NAMALWA (cell line): ENCODE results near the gene ACSS1.

Experiments
- DNase-seq: peaks from one replicate; pipeline ENCODE4 v3.0.0-alpha.2; 2015; ENCODE audit warnings: low spot score

Gene ACSS1

GRCh38 chr20:25058051-25058846 is at the start of gene ACSS1:
Gene ACSS1 (minus strand): TSS chr20:25058139. CDS start chr20:25058102, 37 bp downstream.
- DNase-seq, result peak; percentile 87

- no peak for DNase-seq
Observed at GRCh38 chr20:25103526-25103925, 45.6 kb upstream of the ACSS1 start.

DNA sequence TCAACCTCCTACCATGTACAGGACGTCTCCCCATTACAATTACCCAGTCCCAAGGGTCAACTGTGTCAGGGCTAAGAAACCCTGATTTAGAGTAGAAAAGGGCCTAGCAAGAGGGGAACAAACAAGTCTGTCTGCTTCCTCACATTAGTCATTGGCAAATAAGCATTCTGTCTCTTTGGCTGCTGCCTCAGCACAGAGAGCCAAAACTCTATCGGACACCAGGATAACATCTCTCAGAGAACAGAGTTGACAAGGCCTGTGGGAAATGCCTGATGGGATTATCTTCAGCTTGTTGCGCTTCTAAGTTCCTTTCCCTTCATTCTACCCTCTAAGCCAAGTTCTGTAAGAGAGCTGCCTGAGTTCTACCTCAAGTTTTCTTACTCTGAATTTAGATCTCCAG is 43.0 kb upstream of the ACSS1 start:
- DNase-seq, result no peak

DNA sequence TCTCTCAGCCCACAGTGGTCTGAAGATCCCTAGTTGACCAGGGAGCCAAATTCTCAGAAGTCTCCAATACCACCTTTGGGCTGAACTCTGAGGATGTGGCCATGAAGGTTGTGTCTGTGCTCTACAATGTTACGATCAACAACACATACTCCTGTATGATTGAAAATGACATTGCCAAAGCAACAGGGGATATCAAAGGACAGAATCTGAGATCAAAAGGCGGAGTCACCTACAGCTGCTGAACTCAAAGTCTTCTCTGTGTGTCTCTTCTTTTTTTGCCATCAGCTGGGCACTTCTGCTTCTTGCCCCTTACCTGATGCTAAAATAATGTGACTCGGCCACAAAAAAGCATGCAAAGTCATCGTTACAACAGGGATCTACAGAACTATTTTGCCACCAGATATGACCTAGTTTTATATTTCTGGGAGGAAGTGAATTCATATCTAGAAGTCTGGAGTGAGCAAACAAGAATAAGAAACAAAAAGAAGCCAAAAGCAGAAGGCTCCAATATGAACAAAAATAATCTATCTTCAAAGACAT is 41.7 kb upstream of the ACSS1 start:
- no peak for DNase-seq

DNA sequence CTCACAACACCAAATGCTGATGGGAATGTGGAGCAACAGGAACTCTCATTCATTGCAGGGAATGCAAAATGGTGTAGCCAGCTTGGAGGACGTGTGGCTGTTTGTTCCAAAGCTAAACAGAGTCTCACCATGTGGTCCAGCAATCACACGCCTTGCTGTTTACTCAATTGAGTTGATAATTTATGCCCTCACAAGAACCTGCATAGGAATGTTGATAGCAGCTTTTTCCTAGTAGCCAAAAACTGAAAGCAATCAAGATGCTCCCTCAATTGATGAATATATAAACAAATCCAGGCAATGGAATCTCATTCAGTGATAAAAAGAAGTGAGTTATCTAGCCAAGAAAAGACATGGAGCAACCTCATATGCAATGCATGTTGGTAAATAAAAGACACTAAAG is 39.6 kb upstream of the ACSS1 start:
- DNase-seq, result no peak

- peak; percentile 21 for DNase-seq
Observed at GRCh38 chr20:25090492-25091429, 32.8 kb upstream of the ACSS1 start.

DNA sequence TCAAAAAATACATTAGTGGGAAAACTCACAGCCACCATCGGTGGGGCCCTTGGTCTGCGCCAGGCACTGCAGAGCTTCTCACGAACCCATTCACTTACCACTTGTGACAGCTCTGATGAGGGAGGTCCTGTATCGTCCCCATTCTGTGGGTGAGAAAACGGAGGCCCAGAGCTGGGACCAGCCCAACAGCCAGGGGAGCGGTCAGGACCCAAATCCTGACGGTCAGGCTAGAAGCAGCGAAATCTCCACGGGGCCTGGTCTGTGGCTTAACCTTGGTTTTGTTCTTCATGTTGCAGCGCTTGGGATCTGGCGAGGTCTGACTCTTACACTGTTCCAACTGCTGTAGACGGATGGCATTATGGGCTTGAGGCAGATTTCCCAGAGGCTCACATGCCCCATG is 31.7 kb upstream of the ACSS1 start:
- DNase-seq, result no peak

DNA sequence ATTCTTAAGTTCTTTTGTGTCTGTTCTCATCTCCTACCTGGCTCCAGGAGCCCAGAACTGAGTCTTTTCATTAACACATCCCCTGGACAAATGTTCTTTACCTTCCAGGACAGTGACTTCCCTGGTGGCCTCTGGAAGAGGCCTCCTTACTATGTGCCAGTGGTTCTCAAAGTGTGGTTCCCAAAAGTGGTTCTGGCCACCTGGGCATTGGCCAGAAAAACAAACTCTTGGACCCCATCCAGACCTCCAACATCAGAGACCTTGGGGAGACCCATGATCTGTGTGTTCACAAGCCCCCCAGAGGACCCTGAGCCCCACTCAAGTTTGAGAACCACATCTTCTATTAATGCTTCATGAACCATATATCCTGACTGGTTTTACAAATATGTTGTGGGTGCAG is 31.2 kb upstream of the ACSS1 start:
- DNase-seq, result no peak

- no peak for DNase-seq
Observed at GRCh38 chr20:25088267-25088666, 30.3 kb upstream of the ACSS1 start.

DNA sequence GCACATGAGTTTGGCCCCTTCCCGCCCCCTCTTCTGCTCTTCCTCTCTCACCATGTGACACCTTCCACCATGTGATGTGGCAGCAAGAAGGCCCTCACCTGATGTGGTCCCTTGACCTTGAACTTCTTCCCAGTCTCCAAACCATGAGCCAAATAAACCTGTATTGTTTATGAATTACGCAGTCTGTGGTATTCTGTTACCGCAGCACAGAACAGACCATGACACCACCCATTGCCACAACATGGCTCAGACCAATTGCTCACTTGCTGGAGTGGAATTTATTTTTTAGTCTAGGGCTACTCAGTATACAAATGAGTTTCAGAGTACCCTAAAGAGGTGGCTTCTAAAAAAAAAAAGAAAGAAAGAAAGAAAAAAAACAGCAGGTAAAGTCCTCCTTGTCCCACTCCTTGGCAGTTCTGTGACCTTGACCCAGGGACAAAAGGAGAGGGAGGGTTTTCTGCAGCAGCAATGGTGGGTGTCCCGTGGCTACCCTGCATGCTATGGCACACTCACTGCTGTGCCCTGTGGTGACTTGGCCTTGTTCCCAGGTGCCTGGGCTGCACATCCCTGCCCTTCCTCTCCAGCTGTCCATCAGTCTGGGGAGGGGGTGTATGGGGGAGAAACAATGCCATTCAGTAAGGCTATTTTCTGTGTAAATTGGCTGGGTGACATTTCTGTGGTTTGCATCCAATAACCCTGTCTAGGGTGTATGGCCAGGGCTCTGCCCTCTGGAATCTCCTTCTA is 29.4 kb upstream of the ACSS1 start:
- DNase-seq, result no peak

- DNase-seq, result no peak
Observed at GRCh38 chr20:25085756-25086495, 28.0 kb upstream of the ACSS1 start.

- no peak for DNase-seq
Observed at GRCh38 chr20:25084626-25085187, 26.8 kb upstream of the ACSS1 start.

DNA sequence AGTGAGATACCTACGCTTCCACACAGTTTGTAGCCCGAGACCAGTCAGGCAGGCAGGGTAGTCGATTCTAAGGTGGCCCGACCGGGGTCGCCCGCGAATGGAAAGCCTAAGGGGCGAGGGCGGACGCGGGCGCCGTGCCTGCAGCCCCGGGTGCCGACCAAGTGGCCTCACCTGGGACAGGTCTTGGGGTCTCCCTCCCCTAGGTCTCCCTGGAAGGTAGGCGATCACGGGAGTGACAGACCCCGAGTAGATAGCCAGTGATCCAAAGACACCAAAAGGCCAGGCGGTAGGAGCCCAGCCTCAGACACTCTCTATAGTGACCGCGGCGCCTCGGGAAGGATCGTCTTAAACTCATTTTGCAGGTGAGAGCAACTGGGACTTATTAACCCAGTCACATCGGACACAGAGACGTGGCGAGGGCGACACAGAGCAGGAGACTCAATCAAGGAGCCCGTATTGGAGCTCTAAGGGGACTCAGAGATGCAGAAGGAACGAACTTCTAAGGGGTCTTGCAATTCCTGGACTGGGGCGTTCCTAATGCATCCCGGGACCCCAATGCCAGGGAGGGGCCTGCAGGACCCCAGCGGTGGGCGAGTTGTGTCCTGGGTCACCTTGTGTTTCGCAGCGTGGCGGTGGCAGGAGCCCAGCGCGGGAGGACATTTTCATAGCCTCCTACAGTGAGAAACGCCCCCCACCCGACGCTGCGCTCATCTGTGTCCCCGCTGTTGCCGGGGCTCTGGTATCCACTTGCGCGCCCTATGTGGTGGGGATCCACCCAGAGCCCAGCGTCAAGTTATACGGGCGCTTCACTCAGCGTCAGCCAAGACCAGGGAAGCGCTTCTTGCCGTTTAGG is 26.1 kb upstream of the ACSS1 start:
- peak; percentile 48 for DNase-seq

- no peak for DNase-seq
Observed at GRCh38 chr20:25083141-25083772, 25.3 kb upstream of the ACSS1 start.

- no peak for DNase-seq
Observed at GRCh38 chr20:25082498-25082873, 24.5 kb upstream of the ACSS1 start.

DNA sequence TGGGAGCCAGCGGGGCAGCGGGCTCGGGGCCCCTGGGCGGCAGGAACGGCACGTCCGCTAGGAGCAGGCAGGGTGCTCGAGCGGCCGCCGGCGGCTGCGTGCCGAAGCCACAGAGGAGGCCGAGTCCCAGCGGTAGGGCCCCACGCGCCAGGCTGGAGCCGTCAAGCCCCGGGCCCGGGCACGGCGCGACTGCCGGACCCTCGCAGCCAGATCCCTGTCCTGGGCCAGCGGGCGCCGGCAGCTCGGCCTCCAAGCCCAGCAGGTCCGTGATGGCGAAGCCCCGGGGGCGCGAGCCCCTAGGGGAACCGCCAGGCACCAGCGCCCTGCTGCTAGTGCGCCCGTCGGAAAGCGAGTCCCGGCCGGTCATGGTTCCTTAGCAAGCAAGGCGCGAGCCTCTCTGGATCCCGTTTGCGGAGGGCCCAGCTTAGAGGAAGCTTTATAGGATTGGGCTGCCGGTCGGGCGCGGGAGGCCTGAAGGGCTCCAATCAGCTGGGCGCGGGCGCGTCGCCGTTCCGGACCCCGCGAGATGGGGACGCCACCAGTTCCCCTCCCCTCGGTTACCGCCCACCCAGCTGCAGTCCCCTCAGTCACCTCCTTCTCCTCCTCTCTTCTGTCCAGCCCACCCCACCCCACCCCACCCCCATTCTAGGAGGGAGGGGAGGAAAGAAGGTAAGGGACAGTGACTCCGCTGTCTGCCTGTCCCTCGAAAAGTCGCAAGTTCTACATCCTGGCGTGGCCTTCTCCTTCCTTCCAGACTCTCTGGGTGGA is 24.0 kb upstream of the ACSS1 start, which contains the start of gene VSX1:
VSX1 (minus strand) TSS at position 412 of the 768 bp plus-strand sequence; CDS start at position 367, 45 bp downstream.
- DNase-seq, result no peak

GRCh38 chr20:25081065-25081729 is 23.3 kb upstream of the ACSS1 start:
- DNase-seq, result no peak

DNA sequence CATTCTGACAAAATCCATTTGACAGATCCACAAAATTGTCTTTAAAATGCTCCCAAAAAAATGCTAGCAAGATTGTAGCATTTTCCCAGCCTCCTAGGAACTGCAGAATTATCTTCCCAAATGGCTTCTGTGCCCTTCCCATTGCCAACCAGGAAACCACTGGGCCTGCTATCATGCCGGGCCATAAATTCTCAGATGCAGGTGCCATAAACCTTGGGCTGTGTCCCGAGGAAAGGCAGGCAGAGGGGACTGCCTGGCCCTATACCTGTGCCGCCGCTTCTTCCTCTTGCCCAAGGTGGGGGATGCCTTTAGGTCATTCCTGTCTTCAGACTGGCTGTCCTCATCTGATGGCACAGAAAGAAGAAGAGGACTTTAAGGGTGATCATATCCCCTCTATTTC is 21.2 kb upstream of the ACSS1 start:
- DNase-seq, result no peak
